B cell (primary cell): ENCODE measurements around the gene NEK6. TPM values are rescaled to one million over a fixed set of nuclear protein-coding genes. Genes with fewer than 3 reads are reported as not detected.

Experiments used
- ATAC-seq: fragments of 200-7000 bp; cut with Tn5 transposase; one replicate; pipeline ENCODE4 v1.10.0; 2021; ENCODE audit warnings: low read depth, mild to moderate bottlenecking, moderate number of reproducible peaks, moderate library complexity
- CTCF ChIA-PET: fragments of 350-600 bp; sonication (Branson Sonifier 250); formaldehyde crosslinking; loops from one replicate; lab custom pipeline; 2021; ENCODE audit warnings: antibody characterized with exemption, inconsistent platforms; lab: Charles Lee
- POLR2A ChIA-PET: fragments of 350-600 bp; sonication (Branson Sonifier 250); formaldehyde crosslinking; loops from one replicate; lab custom pipeline; 2021; ENCODE audit warnings: antibody characterized with exemption; lab: Charles Lee
- DNase-seq: peaks from one replicate; pipeline ENCODE4 v3.0.0; 2013
- H2AFZ ChIP-seq: 2 replicates; pipeline ENCODE4 v1.6.1; 2012; ENCODE audit warnings: mild to moderate bottlenecking, low read depth, low read length; ENCODE audit not compliant: insufficient read depth, poor library complexity, severe bottlenecking
- H3K27ac ChIP-seq, 2 donors: 1 replicate in 1 of 2; 2 replicates in 1 of 2; pipeline ENCODE4 v1.5.1; 2012 to 2013; ENCODE audit warnings: low read length in 2 of 2, mild to moderate bottlenecking in 2 of 2, moderate library complexity in 1 of 2
- H3K27me3 ChIP-seq, 4 experiments: fragments of 200-600 bp in 1 of 4; sonication (generic) in 1 of 4; replicated peaks in 1 of 4; 1 replicate in 2 of 4; 2 replicates in 2 of 4; pipeline versions ENCODE4 v1.6.1 to v1.7.0; 2013 to 2016; ENCODE audit warnings: low read length in 3 of 4, mild to moderate bottlenecking in 2 of 4, mixed read lengths in 1 of 4, moderate library complexity in 1 of 4; ENCODE audit not compliant: insufficient read depth in 4 of 4, control insufficient read depth in 3 of 4; ENCODE audit errors: control extremely low read depth in 1 of 4
- H3K36me3 ChIP-seq, 2 experiments: replicated peaks in 1 of 2; 1 replicate in 1 of 2; 2 replicates in 1 of 2; pipeline versions ENCODE4 v1.6.1 to v1.7.1; 2013; ENCODE audit warnings: low read length in 1 of 2; ENCODE audit not compliant: insufficient read depth in 2 of 2, control insufficient read depth in 1 of 2; ENCODE audit errors: control extremely low read depth in 1 of 2, extremely low read depth in 1 of 2
- H3K4me1 ChIP-seq, 2 donors: fragments of 200-600 bp in 1 of 2; sonication (generic) in 1 of 2; 1 replicate in 1 of 2; 2 replicates in 1 of 2; pipeline versions ENCODE4 v1.5.1 to v1.6.1; 2013 to 2017; ENCODE audit warnings: low read length in 2 of 2; ENCODE audit not compliant: control insufficient read depth in 2 of 2, insufficient read depth in 2 of 2
- H3K4me2 ChIP-seq: replicated peaks from 2 replicates; pipeline ENCODE3; 2012; ENCODE audit warnings: mild to moderate bottlenecking, low read depth, low read length; ENCODE audit not compliant: poor library complexity, severe bottlenecking
- H3K4me3 ChIP-seq, 5 experiments: fragments of 200-600 bp in 1 of 5; sonication (generic) in 1 of 5; 1 replicate in 3 of 5; 2 replicates in 2 of 5; pipeline versions ENCODE4 v1.5.1 to v1.7.0; 2011 to 2016; ENCODE audit warnings: low read length in 4 of 5, mild to moderate bottlenecking in 4 of 5, low read depth in 2 of 5, control low read depth in 1 of 5, moderate library complexity in 1 of 5; ENCODE audit not compliant: insufficient read depth in 1 of 5; ENCODE audit errors: control extremely low read depth in 1 of 5, extremely low read depth in 1 of 5
- H3K79me2 ChIP-seq: fragments of 200-600 bp; sonication (generic); one replicate; pipeline ENCODE4 v1.6.0; 2016; ENCODE audit warnings: low read length; ENCODE audit not compliant: control insufficient read depth, insufficient read depth
- H3K9ac ChIP-seq: fragments of 200-600 bp; sonication (generic); 2 replicates; pipeline ENCODE4 v1.6.1; 2017; ENCODE audit warnings: mild to moderate bottlenecking, low read length, moderate library complexity
- H3K9me3 ChIP-seq, 3 donors: one replicate each; pipeline versions ENCODE4 v1.6.1 to v1.7.1; 2013; ENCODE audit warnings: low read length in 2 of 3; ENCODE audit not compliant: control insufficient read depth in 2 of 3, insufficient read depth in 1 of 3; ENCODE audit errors: control extremely low read depth in 1 of 3
- H4K20me1 ChIP-seq: 2 replicates; pipeline ENCODE4 v1.6.0; 2012; ENCODE audit warnings: mild to moderate bottlenecking, low read length; ENCODE audit not compliant: insufficient read depth, control insufficient read depth, poor library complexity, severe bottlenecking
- H3K27ac Mint-ChIP-seq: one replicate; pipeline ENCODE4 v1.8.0; 2021; ENCODE audit warnings: mixed read lengths
- H3K27me3 Mint-ChIP-seq: one replicate; pipeline ENCODE4 v1.8.0; 2021; ENCODE audit warnings: mixed read lengths
- H3K4me1 Mint-ChIP-seq: one replicate; pipeline ENCODE4 v1.8.0; 2021; ENCODE audit warnings: mixed read lengths
- H3K4me3 Mint-ChIP-seq: one replicate; pipeline ENCODE4 v1.8.0; 2021; ENCODE audit warnings: mixed read lengths
- H3K9me3 Mint-ChIP-seq: one replicate; pipeline ENCODE4 v1.8.0; 2022; ENCODE audit warnings: mixed read lengths; ENCODE audit not compliant: insufficient read depth
- EZH2 ChIP-seq: IDR thresholded peaks from 2 replicates; pipeline ENCODE4 v1.6.1; 2012; ENCODE audit warnings: borderline replicate concordance, low read depth, mild to moderate bottlenecking, moderate library complexity, low read length; ENCODE audit not compliant: insufficient read depth, poor library complexity, severe bottlenecking
- WGBS: methylation state at CpG from one replicate; pipeline ENCODE4 v1.1.5; 2013; ENCODE audit warnings: missing lambda C conversion rate; ENCODE audit not compliant: insufficient coverage; 5-methylcytosine and 5-hydroxymethylcytosine counted together
- intact Hi-C: fragments of 100-400 bp; cut with micrococcal nuclease; formaldehyde crosslinking; loops from one replicate; pipeline ENCODE4 v1.10.0; 2022
- polyA plus RNA-seq: library from polyadenylated mRNA; depleted of rRNA; stranded (reverse); fragments of >200 nt; gene quantifications from 2 replicates; pipeline ENCODE4 v1.2.3, GENCODE V29; 2012
- total RNA-seq, 2 donors: library from RNA; stranded (reverse); fragments of 120-200 nt in 1 of 2; gene quantifications; 1 replicate in 1 of 2; 2 replicates in 1 of 2; pipeline versions ENCODE4 v1.2.3 to v1.2.4, GENCODE V29; 2013 to 2022
- TF ChIP-seq, protein P1 (sequence below): fragments of 200-600 bp; IDR thresholded peaks from one replicate; pipeline ENCODE4 v1.8.0; 2022; ENCODE audit warnings: antibody characterized with exemption, mild to moderate bottlenecking

Gene NEK6
- total and polyA plus RNA-seq, 2 donors (not counting 1 experiment from before 2014, with no cell fraction given), result 40.0 to 63.1 TPM

DNA sequence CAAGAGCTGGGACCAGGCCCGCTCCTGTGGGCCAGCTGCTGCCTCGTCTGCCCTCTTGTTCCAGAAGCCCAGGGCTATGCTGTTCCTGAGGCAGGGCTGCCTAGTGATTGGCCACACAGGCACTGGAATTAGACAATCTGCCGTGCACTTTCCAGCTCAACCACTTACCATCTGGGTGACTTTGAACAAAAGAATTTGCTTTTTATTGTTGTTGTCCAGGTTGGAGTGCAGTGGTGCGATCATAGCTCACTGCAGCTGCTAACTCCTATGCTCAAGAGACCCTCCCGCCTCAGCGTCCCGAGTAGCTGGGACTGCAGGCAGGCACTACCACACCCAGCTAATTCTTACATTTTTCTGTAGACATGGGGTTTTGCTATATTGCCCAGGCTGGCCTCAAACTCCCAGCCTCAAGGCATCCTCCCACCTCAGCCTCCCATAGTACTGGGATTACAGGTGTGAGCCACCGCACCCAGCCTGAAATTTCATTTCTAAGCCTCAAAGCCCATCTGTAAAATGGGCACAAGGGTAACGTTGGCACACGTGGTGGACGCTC, 1.2 kb upstream of the NEK6 start:
- ChIA-PET POLR2A (interaction anchor here (1.1 to 3.3 kb wide), 2 partner anchors 8 to 38 kb away, joined by 9 to 23 read pairs; no protein-coding TSS in a partner anchor), CTCF (interaction anchor here (0.7 to 3.2 kb wide), 6 partner anchors 31 to 130 kb away, joined by 3 to 16 read pairs (median 3); no protein-coding TSS in a partner anchor)
- Histone ChIP-seq H3K9me3 (peaks cover 0 to 3% (median 0%) of the 10 kb centered on the region in 3 donors), H3K4me1 (peaks cover 37 to 54% of the 10 kb centered on the region in 2 donors), H4K20me1 (peaks cover 11% of the 10 kb centered on the region), H3K4me3 (no peak overlapping the region), H3K27me3 (no peaks in the 10 kb centered on the region), H3K4me2 (peak overlapping the region; percentile 72), H3K36me3 (no peaks in the 10 kb centered on the region), H3K79me2 (peaks cover 33% of the 10 kb centered on the region), H3K27ac (no peak overlapping the region), H2AFZ (no peak overlapping the region), H3K9ac (no peak overlapping the region)
- ATAC-seq (no peak), DNase-seq (no peak)
- no peaks in the 10 kb centered on the region for H3K27me3 Mint-ChIP-seq
- H3K4me3 Mint-ChIP-seq, result peak overlapping the region; percentile 93
- 68% methylated on average over 9 of the region's 11 CpGs for WGBS
- intact Hi-C loops, result loop anchor here (1.0 kb wide), 1 partner anchor 38 kb away; no protein-coding TSS in a partner anchor
- H3K9me3 Mint-ChIP-seq, result no peaks in the 10 kb centered on the region
- peaks cover 59% of the 10 kb centered on the region for H3K4me1 Mint-ChIP-seq
- no peak for TF ChIP-seq EZH2
- TF ChIP-seq, protein P1, sequence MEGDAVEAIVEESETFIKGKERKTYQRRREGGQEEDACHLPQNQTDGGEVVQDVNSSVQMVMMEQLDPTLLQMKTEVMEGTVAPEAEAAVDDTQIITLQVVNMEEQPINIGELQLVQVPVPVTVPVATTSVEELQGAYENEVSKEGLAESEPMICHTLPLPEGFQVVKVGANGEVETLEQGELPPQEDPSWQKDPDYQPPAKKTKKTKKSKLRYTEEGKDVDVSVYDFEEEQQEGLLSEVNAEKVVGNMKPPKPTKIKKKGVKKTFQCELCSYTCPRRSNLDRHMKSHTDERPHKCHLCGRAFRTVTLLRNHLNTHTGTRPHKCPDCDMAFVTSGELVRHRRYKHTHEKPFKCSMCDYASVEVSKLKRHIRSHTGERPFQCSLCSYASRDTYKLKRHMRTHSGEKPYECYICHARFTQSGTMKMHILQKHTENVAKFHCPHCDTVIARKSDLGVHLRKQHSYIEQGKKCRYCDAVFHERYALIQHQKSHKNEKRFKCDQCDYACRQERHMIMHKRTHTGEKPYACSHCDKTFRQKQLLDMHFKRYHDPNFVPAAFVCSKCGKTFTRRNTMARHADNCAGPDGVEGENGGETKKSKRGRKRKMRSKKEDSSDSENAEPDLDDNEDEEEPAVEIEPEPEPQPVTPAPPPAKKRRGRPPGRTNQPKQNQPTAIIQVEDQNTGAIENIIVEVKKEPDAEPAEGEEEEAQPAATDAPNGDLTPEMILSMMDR, result no peak
- H3K27ac Mint-ChIP-seq, result peak overlapping the region; percentile 95
